GM21423 (cell line): ENCODE results near the gene SFXN4.
"Not testable (repeated sequence)": the region's sequence is repeated elsewhere in the genome, so short reads cannot be mapped to it uniquely, and the experiment has no call there.

Source experiments
- ATAC-seq: cut with Tn5 transposase; IDR thresholded peaks from one replicate; pipeline ENCODE4 v1.9.1; 2021; ENCODE audit warnings: mild to moderate bottlenecking, moderate library complexity; ENCODE audit not compliant: unreplicated experiment

Gene SFXN4

DNA sequence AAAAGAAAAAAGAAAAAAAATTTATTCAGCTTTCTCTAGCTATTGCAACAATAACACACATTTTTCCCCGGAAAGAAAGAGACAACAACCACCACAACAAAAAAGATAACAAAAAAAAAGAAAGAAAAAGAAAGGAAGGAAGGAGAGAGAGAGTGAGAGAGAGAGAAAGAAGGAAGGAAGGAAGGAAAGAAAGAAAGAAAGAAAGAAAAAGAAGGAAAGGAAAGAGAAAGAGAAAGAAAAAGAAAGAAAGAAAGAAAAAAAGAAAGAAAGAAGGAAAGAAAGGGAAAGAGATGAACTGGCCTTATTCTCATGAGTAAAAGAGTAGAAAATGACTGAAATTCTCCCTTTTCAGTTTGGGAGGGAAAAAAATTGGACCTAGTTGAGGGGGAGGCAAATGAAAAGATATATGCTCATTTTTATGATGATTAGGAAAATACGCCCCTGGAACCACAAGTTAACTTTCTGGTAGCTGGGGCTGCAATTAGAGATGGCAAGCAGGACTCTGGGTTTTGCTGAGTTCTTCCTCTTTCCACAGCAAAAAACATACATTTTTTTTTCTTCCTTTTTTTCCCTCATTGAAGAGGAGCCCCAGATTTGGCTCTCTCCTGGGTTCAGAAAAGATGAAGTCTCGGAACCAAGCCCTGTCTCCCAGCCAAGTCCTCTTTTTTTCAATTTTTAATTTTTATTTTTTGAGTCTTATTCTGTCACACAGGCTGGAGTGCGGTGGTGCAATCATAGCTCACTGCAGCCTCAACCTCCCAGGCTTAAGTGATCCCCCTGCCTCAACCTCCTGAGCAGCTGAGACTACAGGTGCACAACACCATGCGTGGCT, 25.7 kb upstream of the SFXN4 start:
- ATAC-seq = no peak

DNA sequence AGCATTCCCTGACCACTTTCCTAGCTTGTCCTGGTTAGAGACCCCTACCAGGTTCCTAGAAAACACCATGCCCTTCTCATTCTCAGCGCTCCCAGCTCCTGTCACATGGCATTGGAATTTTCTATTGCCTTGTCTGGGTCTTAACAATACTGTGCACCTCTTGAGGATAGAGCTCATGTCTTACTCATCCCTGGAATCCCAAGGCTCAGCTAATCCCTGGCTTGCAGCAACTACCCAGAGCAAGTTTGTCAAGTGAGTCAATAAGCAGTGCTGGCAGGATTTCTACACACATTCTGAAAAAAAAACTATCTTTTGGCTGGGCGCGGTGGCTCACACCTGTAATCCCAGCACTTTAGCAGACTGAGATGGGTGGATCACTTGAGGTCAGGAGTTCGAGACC, 24.8 kb upstream of the SFXN4 start:
- no peak for ATAC-seq

DNA sequence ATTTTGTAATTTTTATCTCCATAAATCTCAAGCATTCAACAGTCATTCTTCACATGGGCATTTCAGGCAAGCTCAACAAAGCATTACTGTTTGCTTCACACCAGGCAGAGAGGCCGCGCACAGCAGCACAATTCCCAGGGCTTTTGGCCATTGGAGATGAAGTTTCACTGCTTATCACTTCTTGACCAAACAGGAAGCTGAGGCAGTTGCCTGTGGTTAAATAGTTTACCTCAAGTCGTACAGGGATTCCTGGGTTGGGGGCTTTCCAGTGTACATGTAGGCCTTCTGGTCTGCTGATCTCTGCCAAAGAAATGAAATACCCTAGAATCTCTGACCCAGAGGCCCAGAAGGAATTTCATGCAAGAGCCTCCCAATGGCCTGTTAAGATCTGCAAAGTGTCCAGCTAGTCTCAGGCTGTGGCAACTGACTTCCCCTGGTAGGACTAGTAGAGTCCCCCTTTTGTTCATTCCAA, 24.3 kb upstream of the SFXN4 start:
- no peak for ATAC-seq

DNA sequence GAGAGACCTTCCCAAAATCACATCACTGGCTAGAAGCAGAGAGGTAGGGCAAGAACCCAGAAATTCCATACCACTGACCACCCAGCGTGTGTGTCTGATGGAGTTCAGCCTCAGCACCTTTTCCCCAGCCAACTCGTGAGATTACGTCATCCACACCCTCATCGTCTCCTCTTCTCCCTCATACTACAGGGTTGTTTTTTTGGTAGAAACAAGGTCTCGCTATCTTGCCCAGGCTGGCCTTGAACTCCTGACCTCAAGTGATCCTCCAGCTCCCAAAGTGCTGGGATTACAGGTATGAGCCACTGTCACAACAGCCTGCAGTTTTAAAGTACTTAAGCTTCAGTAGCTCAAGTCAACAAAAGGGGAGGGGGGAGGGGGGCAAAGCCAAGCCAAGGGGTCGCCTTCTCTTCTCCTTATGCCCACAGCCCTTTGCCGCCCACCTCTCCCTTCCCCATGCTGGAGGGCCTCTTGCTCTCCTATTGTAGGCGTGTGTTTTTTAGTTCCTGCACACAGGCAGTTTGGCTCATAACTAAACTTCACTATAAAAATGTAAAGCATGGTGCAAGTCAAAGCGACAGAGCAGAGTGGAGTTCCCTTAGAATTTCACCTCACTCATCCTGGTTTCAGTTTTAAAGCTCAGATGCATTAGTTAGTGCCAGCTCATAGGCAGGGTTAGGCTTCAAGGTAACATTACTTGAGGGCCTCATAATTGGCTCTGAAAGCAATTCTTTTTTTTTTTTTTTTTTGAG, 18.3 kb upstream of the SFXN4 start:
- no peak for ATAC-seq

DNA sequence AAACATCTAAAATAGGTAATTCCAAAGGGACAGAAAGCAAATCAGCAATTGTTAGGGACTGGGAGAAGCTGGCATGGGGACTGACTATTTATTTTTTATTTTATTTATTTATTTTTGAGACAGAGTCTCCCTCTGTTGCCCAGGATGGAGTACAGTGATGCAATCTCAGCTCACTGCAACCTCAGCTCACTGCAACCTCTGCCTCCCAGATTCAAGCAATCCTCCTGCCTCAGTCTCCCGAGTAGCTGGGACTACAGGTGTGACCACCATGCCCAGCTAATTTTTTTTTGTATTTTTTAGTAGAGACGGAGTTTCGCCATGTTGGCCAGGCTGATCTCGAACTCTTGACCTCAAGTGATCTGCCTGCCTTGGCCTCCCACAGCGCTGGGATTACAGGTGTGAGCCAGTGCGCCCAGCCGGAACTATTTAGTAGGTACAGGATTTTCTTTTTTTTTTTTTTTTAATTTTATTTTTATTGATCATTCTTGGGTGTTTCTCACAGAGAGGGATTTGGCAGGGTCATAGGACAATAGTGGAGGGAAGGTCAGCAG, 15.4 kb upstream of the SFXN4 start:
- not testable (repeated sequence) for ATAC-seq

DNA sequence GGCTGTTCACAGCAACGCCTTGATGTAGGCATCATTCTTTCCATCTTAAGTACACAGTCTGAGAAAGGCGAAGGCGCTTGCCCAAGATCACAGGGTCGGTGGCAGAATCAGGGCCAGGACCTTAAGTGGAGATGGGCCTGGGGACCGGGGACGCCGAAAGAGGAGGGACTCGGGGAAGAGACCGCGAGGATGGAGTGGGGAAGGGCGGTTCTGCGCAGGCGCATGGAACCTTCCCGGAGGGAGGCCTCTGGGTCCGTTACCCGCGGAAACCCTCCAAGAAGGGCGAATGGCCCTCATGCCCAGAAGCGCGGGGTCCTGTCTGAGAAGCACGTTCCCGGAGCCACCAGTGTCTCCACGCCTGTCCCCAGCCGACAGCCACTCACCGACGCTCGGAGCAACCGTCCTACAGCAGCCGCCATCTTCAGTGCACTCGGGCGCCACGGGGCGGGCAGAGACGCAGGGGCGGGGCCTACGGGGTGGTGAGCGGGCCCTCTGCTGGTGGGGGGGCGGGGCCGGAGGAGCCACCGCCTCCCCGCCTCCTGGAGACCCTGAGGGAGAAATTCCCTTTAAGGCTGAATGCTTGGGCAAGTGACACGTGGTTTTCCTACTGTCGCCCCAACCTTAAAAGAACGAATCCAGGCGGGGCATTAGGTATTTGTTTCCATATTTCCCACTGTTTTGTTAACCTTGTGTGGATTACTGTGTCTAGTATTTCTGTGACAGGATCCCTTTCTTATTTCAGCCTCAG, 13.0 kb upstream of the SFXN4 start, which contains the start of gene PRDX3:
Gene PRDX3 (minus strand): TSS at position 441 of the 748 bp plus-strand sequence. CDS start 22 bp downstream, at position 419.
- ATAC-seq = peak; percentile 94

DNA sequence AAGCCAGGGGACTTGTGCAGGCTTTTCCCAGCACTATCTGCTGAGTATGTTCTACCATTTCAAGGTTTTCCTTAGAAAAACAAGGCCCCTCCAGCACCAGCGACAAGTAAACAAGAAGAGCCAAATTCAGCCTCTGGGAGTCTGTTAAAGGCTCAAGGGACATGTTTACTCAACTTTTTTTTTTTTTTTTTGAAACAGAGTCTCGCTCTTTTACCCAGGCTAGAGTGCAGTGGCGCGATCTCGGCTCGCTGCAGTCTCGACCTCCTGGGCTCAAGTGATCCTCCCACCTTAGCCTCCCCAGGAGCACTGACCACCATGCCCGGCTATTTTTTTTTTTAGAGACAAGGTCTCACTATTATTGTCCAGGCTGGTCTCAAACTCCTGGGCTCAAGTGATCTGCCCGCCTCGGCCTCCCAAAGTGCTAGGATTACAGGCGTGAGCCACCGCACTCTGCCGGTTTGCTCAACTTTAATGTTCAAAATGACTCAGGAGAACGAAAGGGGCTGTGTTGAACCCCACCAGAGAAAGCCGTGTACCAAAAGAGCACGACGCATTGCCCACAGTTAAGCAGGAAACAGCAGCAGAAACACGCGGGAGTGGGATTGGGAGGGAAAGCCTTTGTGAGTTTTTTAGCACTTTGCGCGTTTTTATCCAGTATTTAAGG, 12.3 kb upstream of the SFXN4 start:
- ATAC-seq = peak; percentile 8

DNA sequence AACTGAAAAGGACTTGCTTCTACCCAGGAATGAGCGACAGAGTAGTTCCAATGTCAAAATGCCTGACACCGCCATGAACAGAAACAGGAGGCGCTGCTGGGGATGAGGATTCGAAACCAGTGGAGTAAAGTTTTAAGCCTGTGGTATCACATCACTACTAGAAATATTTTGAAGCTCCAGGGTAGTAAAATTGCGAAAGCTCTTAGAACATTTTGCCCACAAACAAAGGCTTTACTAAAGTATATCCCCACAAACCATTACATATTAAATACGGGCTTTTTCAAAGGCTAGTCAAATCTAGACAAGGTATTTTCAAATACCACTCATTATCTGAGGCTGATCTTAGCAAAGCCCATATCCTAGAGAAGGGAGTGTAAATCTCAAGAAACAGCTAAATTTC, 10.7 kb upstream of the SFXN4 start:
- no peak for ATAC-seq

DNA sequence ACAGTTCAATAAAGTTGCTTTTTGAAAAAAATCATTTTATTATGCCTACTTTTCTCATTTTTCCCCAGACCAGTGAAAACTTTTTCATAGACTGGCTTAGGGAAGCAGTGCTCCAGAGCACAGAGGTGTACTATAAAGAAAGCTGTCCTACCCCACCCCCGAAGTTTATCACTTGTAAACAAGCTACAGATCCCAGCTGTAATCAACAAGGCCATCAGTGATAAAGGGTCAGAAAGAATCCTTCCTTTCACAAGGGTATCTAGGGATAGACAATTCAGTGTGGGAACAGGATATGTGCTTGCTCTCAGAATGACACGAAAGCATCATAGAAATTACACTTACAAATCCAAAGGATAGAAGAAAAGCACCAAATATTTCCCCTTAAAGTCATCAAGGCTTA, 8.6 kb upstream of the SFXN4 start:
- no peak for ATAC-seq

DNA sequence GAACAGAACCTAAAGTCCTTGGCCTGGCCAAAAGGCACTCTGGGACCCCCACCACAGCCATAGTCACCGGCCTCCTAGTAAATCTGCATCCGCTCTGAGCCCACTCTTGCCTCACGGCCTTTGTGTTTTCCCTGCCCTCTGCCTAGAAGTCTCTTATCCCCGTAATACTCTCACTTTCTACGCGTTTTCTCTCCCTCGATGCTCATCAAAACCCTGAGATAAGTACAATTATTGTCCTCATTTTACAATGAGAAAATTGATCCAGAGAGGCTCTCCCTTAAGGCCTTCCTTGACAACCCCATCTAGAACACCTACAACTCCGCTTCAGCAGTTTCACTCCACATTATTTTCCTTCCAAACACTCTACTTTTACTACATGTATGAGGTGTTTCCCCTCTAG, 1.5 kb upstream of the SFXN4 start:
- ATAC-seq = no peak

DNA sequence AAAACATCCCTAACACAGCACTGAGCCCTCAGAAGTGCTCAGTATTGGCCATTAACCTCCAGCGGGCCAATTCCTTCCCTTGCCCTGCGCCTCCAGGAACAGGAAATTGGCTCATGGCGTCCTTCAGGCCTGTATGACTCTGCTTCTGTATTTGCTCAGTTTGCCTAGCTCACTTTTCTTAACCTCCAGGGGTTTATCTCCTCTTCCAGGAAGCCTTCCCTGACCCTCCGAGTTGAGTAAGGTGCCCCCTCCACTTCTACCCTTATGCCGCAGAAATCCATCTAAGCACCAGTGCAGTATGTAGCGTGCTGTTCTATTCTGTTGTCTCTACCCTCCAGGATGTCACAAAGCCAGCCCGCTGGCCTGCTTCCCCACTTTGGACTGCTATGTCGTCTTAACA, 1.1 kb upstream of the SFXN4 start:
- no peak for ATAC-seq

DNA sequence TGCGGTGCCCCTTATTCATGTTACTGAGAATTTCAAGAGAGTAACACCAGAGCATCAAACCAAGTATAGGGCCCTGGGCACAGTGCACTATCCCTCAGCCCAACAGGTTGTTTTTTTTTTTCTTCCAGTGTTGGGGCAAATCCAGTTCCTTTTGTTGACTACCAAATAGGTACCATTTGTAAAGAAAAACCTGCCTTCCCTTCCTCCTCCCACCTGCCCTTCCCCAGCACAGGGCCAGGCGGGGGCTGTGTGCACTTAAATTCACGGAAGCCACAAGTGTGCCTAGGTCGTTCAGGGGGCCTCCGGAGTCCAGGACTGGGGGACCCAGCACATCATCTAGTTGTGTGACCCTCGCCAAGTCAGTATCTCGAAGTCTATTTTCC, 595 bp upstream of the SFXN4 start:
- no peak for ATAC-seq

DNA sequence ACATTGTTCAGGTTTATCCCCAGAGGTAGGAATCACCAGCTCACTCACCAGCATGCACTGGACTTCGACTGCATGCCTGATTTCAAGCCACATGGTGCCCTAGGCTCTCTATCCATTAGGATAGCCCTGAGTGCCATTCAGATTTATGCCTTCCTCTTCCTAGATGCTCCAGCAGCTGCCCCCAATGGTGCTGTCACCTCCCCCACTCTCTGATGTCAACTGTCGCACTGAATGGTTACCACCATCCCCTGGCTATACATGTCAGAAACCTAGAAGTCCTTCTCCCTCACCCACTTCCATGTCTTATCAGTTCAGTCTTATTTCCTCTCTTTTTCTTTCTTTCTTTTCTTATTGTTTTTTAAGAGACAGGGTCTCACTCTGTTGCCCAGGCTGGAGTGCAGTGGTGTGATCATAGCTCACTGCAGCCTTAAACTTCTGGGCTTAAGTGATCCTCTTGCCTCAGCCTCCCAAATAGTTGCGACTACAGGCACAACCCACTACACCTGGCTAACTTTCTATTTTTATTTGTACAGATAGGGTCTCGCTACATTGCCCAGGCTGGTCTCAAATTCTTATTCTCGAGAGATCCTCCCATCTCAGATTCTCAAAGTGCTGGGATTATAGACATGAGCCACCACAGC, 2.9 kb downstream of the SFXN4 start:
- ATAC-seq = no peak

DNA sequence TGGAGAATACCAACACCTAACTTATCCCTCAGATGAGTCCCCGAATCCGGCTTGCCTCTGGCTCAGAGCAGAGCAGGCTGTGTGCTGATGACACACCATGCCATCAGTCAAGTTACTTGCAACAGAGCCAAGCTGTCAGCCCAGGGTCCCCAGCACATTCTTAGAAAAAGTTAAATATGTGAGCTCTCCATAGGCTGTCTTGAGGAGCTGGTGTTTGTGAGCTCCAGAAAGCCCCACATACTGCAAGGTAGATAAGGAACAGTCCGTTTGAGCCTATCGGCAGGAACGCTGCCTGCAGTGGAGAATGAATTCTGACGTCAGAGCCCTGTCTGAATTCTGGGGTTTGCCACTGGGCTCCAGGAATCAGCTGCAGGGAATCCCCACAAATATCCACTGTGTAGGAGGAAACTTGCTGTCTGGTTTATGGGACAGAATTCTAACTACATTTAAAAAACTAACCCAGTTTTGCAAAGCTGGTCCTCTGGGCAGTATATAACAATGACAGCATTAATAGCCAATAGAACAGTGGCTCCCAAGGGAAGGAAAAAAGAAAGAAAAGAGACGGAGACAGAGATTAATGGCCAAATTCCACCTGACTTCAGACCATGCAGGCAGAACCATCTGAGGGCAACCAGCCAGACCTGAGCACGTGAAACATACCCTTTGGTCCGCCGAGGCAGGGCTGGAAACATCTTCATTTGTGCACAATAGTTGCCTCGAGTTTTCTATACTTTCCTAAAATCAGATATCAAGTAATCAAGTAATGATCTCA, 3.6 kb downstream of the SFXN4 start:
- ATAC-seq = no peak

DNA sequence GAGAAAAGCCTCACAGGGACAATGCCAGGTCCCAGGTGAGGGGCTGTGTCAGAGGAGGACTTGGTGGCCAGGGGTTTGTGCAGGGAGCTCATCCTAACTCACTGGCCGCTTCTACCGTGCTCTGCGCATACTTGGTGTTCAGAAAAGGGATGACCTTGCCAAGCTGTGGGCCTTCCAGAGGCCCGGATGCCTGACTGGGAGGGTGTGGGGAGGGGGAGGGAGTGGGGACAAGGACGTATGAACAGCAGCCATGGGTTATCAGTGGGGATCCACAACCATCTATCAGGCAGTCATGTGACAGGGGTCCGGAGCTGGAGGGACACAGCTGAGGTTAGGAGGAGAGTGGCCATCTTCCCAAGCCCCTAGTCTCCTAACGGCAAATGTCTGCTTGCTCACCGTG, 6.2 kb downstream of the SFXN4 start:
- no peak for ATAC-seq

DNA sequence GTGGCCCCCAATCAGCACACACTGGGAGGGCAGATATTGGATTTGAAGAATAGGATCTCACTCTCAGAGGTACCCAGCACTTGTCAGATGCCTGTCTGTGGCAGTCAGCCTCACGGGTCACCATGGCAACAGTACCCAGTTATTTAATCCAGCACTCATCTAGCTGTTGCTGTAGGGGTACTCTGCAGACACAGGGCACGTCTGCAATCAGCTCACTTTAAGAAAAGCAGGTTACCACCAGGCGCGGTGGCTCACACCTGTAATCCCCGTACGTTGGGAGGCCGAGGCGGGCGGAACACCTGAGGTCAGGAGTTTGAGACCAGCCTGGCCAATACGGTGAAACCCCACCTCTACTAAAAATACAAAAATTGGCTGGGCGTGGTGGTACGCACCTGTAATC, 11.9 kb downstream of the SFXN4 start:
- ATAC-seq = no peak

DNA sequence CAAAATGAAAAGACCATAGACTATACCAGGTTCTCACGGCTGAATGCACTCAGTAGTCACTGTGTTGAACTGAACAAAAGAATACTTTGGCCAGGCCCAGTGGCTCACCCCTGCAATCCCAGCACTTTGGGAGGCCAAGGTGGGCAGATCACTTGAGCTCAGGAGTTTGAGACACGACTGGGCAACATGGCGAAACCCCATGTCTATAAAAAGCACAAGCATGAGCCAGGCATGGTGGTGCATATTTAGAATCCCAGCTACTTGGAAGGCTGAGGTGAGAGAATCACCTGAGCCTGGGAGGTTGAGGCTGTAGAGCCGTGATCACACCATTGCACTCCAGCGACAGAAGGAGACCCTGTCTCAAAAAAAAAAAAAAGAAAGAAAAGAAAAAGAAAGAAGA, 12.5 kb downstream of the SFXN4 start:
- no peak for ATAC-seq

DNA sequence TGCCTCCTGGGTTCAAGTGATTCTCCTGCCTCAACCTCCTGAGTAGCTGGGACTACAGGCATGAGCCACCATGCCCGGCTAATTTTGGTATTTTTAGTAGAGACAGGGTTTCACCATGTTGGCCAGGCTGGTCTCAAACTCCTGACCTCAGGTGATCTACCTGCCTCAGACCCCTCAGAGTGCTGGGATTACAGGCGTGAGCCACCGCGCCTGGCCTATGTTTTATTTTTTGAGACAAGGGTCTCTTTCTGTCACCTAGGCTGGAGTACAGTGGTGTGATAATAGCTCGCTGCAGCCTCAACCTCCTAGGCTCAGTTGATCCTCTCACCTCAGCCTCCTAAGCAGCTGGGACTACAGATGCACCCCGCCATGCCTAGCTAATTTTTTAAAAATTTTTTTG, 13.9 kb downstream of the SFXN4 start:
- ATAC-seq = not testable (repeated sequence)

DNA sequence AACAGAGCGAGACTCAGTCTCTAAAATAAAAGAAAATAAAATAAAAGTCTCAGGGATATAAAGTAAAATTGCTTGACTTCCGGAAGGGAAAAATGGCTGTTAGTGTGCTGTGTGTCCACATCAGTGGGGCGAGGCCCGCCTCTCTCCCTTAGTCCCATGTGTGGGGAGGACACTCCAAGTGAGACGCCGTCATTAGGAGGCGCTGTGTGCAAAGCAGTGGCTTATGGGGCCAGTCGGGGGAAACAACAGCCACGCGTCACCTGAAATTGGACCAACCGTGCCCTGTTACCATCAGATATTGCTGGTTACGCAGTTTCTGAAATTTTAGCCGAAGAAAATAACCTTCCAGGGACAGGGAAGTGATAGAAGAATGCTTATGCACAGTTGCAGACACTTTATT, 15.8 kb downstream of the SFXN4 start:
- no peak for ATAC-seq
